ENCODE data around the gene PRKCA.

GRCh38 chr17:66335797-66336196, 33.4 kb downstream of the PRKCA start:
- TF ChIP-seq CTCF (IDR thresholded peaks at IDR 0.05) = no peak
- no peak for TF ChIP-seq POLR2A (IDR thresholded peaks at IDR 0.05)
- TF ChIP-seq POLR2AphosphoS5 (IDR thresholded peaks at IDR 0.05) = no peak
